Upper lobe of right lung (tissue), 1 donor: ENCODE measurements around the gene FAM149A. TPM values are rescaled to one million over a fixed set of nuclear protein-coding genes. Genes with fewer than 3 reads are reported as not detected.

Source experiments
- ATAC-seq: fragments of 200-7000 bp; cut with Tn5 transposase; one replicate; pipeline ENCODE4 v1.9.1; 2020; ENCODE audit warnings: mild to moderate bottlenecking, moderate library complexity
- DNase-seq: peaks from one replicate; pipeline ENCODE4 v3.0.0-alpha.2; 2020
- H3K27ac ChIP-seq: fragments of 200-600 bp; one replicate; pipeline ENCODE4 v1.8.0; 2022
- H3K27me3 ChIP-seq: fragments of 200-600 bp; one replicate; pipeline ENCODE4 v1.8.0; 2022; ENCODE audit warnings: mild to moderate bottlenecking
- H3K36me3 ChIP-seq: fragments of 200-600 bp; one replicate; pipeline ENCODE4 v1.8.0; 2022
- H3K4me1 ChIP-seq: fragments of 200-600 bp; one replicate; pipeline ENCODE4 v1.8.0; 2022
- H3K4me3 ChIP-seq: fragments of 200-600 bp; one replicate; pipeline ENCODE4 v1.8.0; 2022; ENCODE audit warnings: mild to moderate bottlenecking
- H3K9me3 ChIP-seq: fragments of 200-600 bp; one replicate; pipeline ENCODE4 v1.8.0; 2022
- CTCF ChIP-seq: fragments of 200-600 bp; IDR thresholded peaks from one replicate; pipeline ENCODE4 v1.8.0; 2022; ENCODE audit warnings: antibody characterized with exemption
- intact Hi-C: fragments of 100-400 bp; cut with DNase I; formaldehyde crosslinking; loops from one replicate; pipeline ENCODE4 v1.11.0; 2022
- total RNA-seq: library from RNA; stranded (reverse); fragmentation: NEBNext Ultra II Directional; extraction: Animal tissue kit (Norgen Biotek cat#: 25700); gene quantifications from one replicate; pipeline ENCODE4 v1.2.1, GENCODE V29; 2021
- donor health status: DM: no; HTN: yes; CAD: no; lungs with severe emphysema.

Gene FAM149A
- total RNA-seq, 1 donor from 2014 or later: 16.4 TPM

- no peaks in the 10 kb centered on the region for H3K4me1 ChIP-seq
- intact Hi-C loops: no loop called here
- ATAC-seq (no peak), DNase-seq (no peak)
- no peak for TF ChIP-seq CTCF
- H3K27me3 ChIP-seq: no peaks in the 10 kb centered on the region
- no peak overlapping the region for H3K4me3 ChIP-seq
- no peak overlapping the region for H3K27ac ChIP-seq
- H3K9me3 ChIP-seq: no peaks in the 10 kb centered on the region
- no peaks in the 10 kb centered on the region for H3K36me3 ChIP-seq
These were observed 24.8 kb upstream of the FAM149A start for GRCh38 chr4:186079694-186080093.

- TF ChIP-seq CTCF: no peak
- H3K27ac ChIP-seq: no peak overlapping the region
- no peak for ATAC-seq
- H3K36me3 ChIP-seq: no peaks in the 10 kb centered on the region
- no peaks in the 10 kb centered on the region for H3K4me1 ChIP-seq
- no peak overlapping the region for H3K4me3 ChIP-seq
- no peaks in the 10 kb centered on the region for H3K27me3 ChIP-seq
- no peak for DNase-seq
- no peaks in the 10 kb centered on the region for H3K9me3 ChIP-seq
- intact Hi-C loops: no loop called here
These were observed 23.2 kb upstream of the FAM149A start for GRCh38 chr4:186081202-186081807.

- Histone ChIP-seq H3K9me3 (no peaks in the 10 kb centered on the region), H3K27me3 (no peaks in the 10 kb centered on the region), H3K4me1 (no peaks in the 10 kb centered on the region), H3K4me3 (no peak overlapping the region), H3K27ac (no peak overlapping the region), H3K36me3 (no peaks in the 10 kb centered on the region)
- TF ChIP-seq CTCF: no peak
- ATAC-seq (no peak), DNase-seq (no peak)
- intact Hi-C loops: no loop called here
These were observed 22.3 kb upstream of the FAM149A start for GRCh38 chr4:186082221-186082620.

GRCh38 chr4:186088523-186088922 is 16.0 kb upstream of the FAM149A start:
- ATAC-seq (no peak), DNase-seq (no peak)
- H3K36me3 ChIP-seq: no peaks in the 10 kb centered on the region
- intact Hi-C loops: no loop called here
- no peaks in the 10 kb centered on the region for H3K27me3 ChIP-seq
- no peak overlapping the region for H3K27ac ChIP-seq
- no peak overlapping the region for H3K4me3 ChIP-seq
- no peaks in the 10 kb centered on the region for H3K9me3 ChIP-seq
- H3K4me1 ChIP-seq: no peaks in the 10 kb centered on the region
- TF ChIP-seq CTCF: no peak

- DNase-seq (no peak), ATAC-seq (no peak)
- intact Hi-C loops: no loop called here
- Histone ChIP-seq H3K4me3 (no peak overlapping the region), H3K27me3 (no peaks in the 10 kb centered on the region), H3K9me3 (no peaks in the 10 kb centered on the region), H3K27ac (no peak overlapping the region), H3K36me3 (no peaks in the 10 kb centered on the region), H3K4me1 (no peaks in the 10 kb centered on the region)
- TF ChIP-seq CTCF: no peak
These were observed 12.2 kb upstream of the FAM149A start for GRCh38 chr4:186092296-186092695.

GRCh38 chr4:186095406-186095805 is 9.1 kb upstream of the FAM149A start:
- TF ChIP-seq CTCF: no peak
- H3K9me3 ChIP-seq: no peaks in the 10 kb centered on the region
- ATAC-seq: no peak
- H3K4me1 ChIP-seq: no peaks in the 10 kb centered on the region
- intact Hi-C loops: no loop called here
- no peak overlapping the region for H3K27ac ChIP-seq
- no peak for DNase-seq
- H3K4me3 ChIP-seq: no peak overlapping the region
- H3K36me3 ChIP-seq: no peaks in the 10 kb centered on the region
- no peaks in the 10 kb centered on the region for H3K27me3 ChIP-seq
